Thyroid gland (tissue), 4 donors: Measurements from ENCODE around the gene PLD1. TPM values are rescaled to one million over a fixed set of nuclear protein-coding genes. Genes with fewer than 3 reads are reported as not detected.

ENCODE experiments used
- DNase-seq, 2 donors: peaks; one replicate each; pipeline ENCODE4 v3.0.0-alpha.2; 2019
- H3K27ac ChIP-seq, 3 donors: fragments of 200-600 bp; sonication (generic); 1 replicate in 2 of 3; 2 replicates in 1 of 3; pipeline ENCODE4 v1.5.1; 2016 to 2019; ENCODE audit warnings: mild to moderate bottlenecking in 1 of 3, moderate library complexity in 1 of 3
- H3K27me3 ChIP-seq: fragments of 200-600 bp; sonication (generic); one replicate; pipeline ENCODE4 v1.5.1; 2019
- H3K36me3 ChIP-seq, 2 donors: fragments of 200-600 bp; sonication (generic); one replicate each; pipeline ENCODE4 v1.5.1; 2016 to 2019
- H3K4me1 ChIP-seq, 2 donors: fragments of 200-600 bp; sonication (generic); one replicate each; pipeline ENCODE4 v1.5.1; 2017 to 2019
- H3K4me3 ChIP-seq, 3 donors: fragments of 200-600 bp; sonication (generic); replicated peaks in 1 of 3; 1 replicate in 2 of 3; 2 replicates in 1 of 3; pipeline ENCODE4 v1.5.1; 2016; ENCODE audit warnings: mild to moderate bottlenecking in 1 of 3
- H3K9me3 ChIP-seq: fragments of 200-600 bp; sonication (generic); one replicate; pipeline ENCODE4 v1.5.1; 2017
- POLR2A ChIP-seq, 2 donors: fragments of 450-650 bp; IDR thresholded peaks; one replicate each; pipeline ENCODE4 v1.6.1; 2017; ENCODE audit warnings: antibody characterized with exemption in 2 of 2, mild to moderate bottlenecking in 2 of 2, moderate library complexity in 1 of 2
- WGBS, 2 donors: methylation state at CpG; one replicate each; pipeline ENCODE4 v1.1.5; 2017; 5-methylcytosine and 5-hydroxymethylcytosine counted together
- intact Hi-C: fragments of 100-400 bp; cut with DNase I; formaldehyde crosslinking; loops from one replicate; pipeline ENCODE4 v1.15.1; 2023
- total RNA-seq, 4 donors: library from RNA; depleted of rRNA; stranded (reverse); fragments of >200 nt; gene quantifications; one replicate each; pipeline ENCODE4 v1.2.3, GENCODE V29; 2016
- TF ChIP-seq, protein P1 (sequence below), 6 experiments: fragments of 200-600 bp in 3 of 6; fragments of 450-650 bp in 3 of 6; sonication (generic) in 3 of 6; IDR thresholded peaks; one replicate each; pipeline ENCODE4 v1.5.1; 2016 to 2019; ENCODE audit warnings: antibody characterized with exemption in 6 of 6, mild to moderate bottlenecking in 2 of 6, inconsistent platforms in 1 of 6, moderate library complexity in 1 of 6

Gene PLD1
- total RNA-seq, 4 donors from 2014 or later, result 13.0 to 21.7 (median 19.8) TPM

DNA sequence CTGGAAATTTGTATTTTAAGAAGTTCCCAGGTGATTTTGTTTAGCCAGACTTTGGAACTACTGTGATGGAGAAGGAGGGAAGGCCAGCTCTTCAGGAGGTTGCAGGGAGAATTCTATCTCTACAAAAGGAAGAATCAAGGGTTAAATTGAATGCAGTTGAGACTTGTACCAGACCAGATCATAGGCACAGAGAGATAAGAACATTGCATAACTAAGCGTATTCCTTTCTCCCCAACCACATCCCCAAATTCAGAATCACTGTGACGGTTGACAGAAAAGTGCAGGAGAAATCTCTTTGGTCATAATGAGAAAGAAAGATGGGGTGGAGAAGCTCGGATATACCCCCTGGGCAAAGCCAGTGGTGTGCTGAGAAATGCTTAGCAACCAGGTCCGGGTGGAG lies 7.2 kb downstream of the PLD1 start:
- intact Hi-C loops, result no loop called here
- Histone ChIP-seq H3K36me3 (no peaks in the 10 kb centered on the region), H3K4me3 (no peak overlapping the region), H3K27me3 (no peaks in the 10 kb centered on the region), H3K9me3 (no peaks in the 10 kb centered on the region), H3K27ac (peak overlapping the region in 1 of 3 donors; percentile 39), H3K4me1 (peaks cover 22 to 48% of the 10 kb centered on the region in 2 donors)
- TF ChIP-seq, protein P1, sequence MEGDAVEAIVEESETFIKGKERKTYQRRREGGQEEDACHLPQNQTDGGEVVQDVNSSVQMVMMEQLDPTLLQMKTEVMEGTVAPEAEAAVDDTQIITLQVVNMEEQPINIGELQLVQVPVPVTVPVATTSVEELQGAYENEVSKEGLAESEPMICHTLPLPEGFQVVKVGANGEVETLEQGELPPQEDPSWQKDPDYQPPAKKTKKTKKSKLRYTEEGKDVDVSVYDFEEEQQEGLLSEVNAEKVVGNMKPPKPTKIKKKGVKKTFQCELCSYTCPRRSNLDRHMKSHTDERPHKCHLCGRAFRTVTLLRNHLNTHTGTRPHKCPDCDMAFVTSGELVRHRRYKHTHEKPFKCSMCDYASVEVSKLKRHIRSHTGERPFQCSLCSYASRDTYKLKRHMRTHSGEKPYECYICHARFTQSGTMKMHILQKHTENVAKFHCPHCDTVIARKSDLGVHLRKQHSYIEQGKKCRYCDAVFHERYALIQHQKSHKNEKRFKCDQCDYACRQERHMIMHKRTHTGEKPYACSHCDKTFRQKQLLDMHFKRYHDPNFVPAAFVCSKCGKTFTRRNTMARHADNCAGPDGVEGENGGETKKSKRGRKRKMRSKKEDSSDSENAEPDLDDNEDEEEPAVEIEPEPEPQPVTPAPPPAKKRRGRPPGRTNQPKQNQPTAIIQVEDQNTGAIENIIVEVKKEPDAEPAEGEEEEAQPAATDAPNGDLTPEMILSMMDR (IDR thresholded peaks at IDR 0.05), result no peak
- no peak for TF ChIP-seq POLR2A (IDR thresholded peaks at IDR 0.05)
- DNase-seq, result no peak
- WGBS, 2 donors, result 88 to 94% methylated on average over 4 of the region's 4 CpGs

DNA sequence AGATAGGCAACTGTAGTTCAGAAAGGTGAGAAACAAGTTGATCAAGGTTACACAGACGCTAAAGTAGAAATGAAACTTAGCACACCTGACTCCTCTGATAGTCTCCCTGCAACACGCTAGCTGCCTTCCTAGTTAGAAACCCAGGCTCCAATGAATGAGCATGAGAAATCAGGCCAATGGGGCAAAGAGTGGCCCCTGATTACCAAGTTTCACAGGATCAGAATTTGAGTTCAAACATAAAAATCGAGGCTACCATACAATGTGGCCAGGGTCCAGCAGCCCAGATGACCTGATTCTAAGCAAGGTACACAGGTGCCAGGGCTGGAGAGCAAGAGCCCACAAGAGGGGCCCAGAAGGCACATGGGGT lies 7.7 kb downstream of the PLD1 start:
- no peak for TF ChIP-seq POLR2A (IDR thresholded peaks at IDR 0.05)
- TF ChIP-seq, protein P1 (IDR thresholded peaks at IDR 0.05), result no peak
- no peaks in the 10 kb centered on the region for H3K27me3 ChIP-seq
- H3K4me1 ChIP-seq, result peaks cover 22 to 49% of the 10 kb centered on the region in 2 donors
- no peak overlapping the region for H3K4me3 ChIP-seq
- no peak for DNase-seq
- WGBS, 2 donors, result 80 to 86% methylated on average over 3 of the region's 3 CpGs
- H3K9me3 ChIP-seq, result no peaks in the 10 kb centered on the region
- no peaks in the 10 kb centered on the region for H3K36me3 ChIP-seq
- intact Hi-C loops, result no loop called here
- H3K27ac ChIP-seq, result peak overlapping the region in 2 of 3 donors; percentile 23 to 39

DNA sequence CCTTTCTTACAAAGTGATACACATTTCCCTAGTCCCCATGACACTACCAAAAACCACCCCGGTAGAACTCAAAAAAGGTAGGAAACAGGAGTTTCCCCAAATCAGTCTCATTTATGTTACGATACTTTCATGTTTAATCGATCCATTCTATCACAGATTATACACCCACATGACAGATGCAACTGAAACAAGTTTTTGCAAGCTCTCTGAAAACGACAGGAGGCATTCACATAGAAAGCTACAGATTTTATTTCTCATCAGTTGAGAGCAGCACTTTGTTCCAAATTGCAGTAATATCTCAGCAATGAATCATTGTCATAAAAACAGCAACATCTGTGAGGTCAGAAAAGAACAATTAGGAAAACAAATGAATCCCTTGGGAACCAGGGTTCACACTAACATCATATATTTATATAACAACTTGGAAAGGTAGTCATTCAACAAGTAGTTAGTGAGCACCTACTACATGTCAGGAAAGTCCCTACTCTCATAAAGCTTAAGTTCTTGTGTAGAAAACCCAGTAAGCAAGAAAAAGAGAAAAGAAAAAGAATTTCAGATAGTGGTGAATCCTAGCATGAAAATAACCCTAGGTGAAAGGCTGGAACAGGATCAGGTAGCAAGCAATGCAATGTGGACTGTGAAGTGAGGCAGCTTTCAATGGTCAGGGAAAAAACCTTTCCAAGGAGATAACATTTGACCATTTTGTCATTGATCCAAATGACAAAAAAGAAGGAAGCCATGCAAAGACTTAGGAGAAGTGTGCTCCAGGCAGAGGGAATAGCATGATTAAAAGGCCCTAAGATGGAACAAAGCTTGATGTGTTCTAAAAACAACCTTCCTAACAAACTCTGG lies 8.3 kb downstream of the PLD1 start:
- Histone ChIP-seq H3K27ac (peak overlapping the region; percentile 23 to 67 (median 26)), H3K27me3 (no peaks in the 10 kb centered on the region), H3K4me1 (peaks cover 22 to 52% of the 10 kb centered on the region in 2 donors), H3K36me3 (no peaks in the 10 kb centered on the region), H3K9me3 (no peaks in the 10 kb centered on the region), H3K4me3 (no peak overlapping the region)
- no peak for DNase-seq
- TF ChIP-seq, protein P1 (IDR thresholded peaks at IDR 0.05), result no peak
- no peak for TF ChIP-seq POLR2A (IDR thresholded peaks at IDR 0.05)
- 62 to 84% methylated on average over 4 of the region's 4 CpGs for WGBS, 2 donors
- intact Hi-C loops, result no loop called here

DNA sequence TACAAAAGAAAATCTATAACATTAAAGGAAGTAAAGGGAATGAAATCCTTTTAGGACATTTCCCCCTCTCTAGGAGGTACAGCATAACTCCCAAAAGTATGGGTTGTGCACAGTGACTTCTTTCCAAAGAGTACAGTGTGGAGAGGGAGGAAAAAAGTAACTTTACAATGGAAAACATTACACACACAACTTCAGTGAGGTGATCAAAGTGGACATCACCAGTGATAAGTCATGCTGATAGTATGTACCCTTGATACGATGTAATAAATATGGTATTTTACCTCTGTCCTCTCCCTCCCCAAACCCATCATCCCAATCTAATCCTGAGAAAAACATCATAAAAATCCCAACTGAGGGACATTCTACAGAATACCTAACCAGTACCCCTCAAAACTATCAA lies 10.8 kb downstream of the PLD1 start:
- H3K36me3 ChIP-seq, result no peaks in the 10 kb centered on the region
- no peak for DNase-seq
- intact Hi-C loops, result no loop called here
- no peak for TF ChIP-seq POLR2A (IDR thresholded peaks at IDR 0.05)
- TF ChIP-seq, protein P1 (IDR thresholded peaks at IDR 0.05), result no peak
- H3K4me1 ChIP-seq, result peaks cover 3 to 27% of the 10 kb centered on the region in 2 donors
- no peak overlapping the region for H3K4me3 ChIP-seq
- no peaks in the 10 kb centered on the region for H3K9me3 ChIP-seq
- H3K27me3 ChIP-seq, result no peaks in the 10 kb centered on the region
- no peak overlapping the region for H3K27ac ChIP-seq
- WGBS, 2 donors, result 89 to 100% methylated on average over 1 of the region's 1 CpG

DNA sequence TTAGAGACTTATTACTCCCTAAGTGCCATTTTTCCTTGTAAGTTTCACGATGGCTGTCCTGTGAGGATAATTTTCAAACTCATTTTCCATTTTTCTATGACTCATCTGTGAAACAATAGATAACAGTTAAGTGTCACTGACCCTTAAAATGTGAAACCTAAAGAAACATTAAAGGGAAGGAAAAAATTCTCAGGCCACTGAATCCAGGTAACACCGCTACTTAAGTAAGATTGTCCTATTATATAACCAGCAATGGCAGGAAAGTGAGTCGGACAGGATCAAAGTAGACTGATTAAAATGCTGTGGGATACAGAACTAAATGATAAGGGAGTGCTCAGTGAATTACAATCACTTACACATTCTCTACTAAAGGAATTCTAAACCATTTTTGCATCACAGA lies 12.4 kb downstream of the PLD1 start:
- Histone ChIP-seq H3K27me3 (no peaks in the 10 kb centered on the region), H3K36me3 (no peaks in the 10 kb centered on the region), H3K27ac (no peak overlapping the region), H3K9me3 (no peaks in the 10 kb centered on the region), H3K4me1 (peaks cover 0 to 23% of the 10 kb centered on the region in 2 donors), H3K4me3 (no peak overlapping the region)
- 82 to 89% methylated on average over 3 of the region's 3 CpGs for WGBS, 2 donors
- intact Hi-C loops, result no loop called here
- TF ChIP-seq POLR2A (IDR thresholded peaks at IDR 0.05), result no peak
- TF ChIP-seq, protein P1 (IDR thresholded peaks at IDR 0.05), result no peak
- no peak for DNase-seq
